Cardiac atrium fibroblast (primary cell): ENCODE data around the gene MPG. TPM values are rescaled to one million over a fixed set of nuclear protein-coding genes. Genes with fewer than 3 reads are reported as not detected.

Experiments
- total RNA-seq: library from RNA; depleted of rRNA; stranded (reverse); fragments of >200 nt; gene quantifications from 2 replicates; pipeline ENCODE4 v1.2.3, GENCODE V29; 2015

Gene MPG
- 216 and 263 TPM in 2 replicates for total RNA-seq

GRCh38 chr16:77807-78443 lies at the start of gene MPG:
TSS of gene MPG (plus strand) at chr16:78225. CDS start at chr16:78310, 85 bp downstream.

GRCh38 chr16:53346-54236 lies 24.4 kb upstream of the MPG start, which contains the start of the genes POLR3K and SNRNP25:
TSS of gene POLR3K (minus strand) at chr16:53608. CDS start at chr16:53586, 22 bp downstream.
TSS of gene SNRNP25 (plus strand) at chr16:53828. CDS start at chr16:54017, 189 bp downstream.

GRCh38 chr16:72561-73548 lies 5.2 kb upstream of the MPG start, which contains the start of gene RHBDF1:
TSS of gene RHBDF1 (minus strand) at chr16:72631. CDS start at chr16:65015, 7,616 bp downstream.

Other genes starting within 250 kb of the MPG start
- 4.2 and 6.3 TPM in 2 replicates for gene POLR3K, start 24.6 kb upstream of the MPG start, total RNA-seq
- 22.5 and 26.7 TPM in 2 replicates for gene SNRNP25, start 24.4 kb upstream of the MPG start, total RNA-seq
- gene RHBDF1, start 5.6 kb upstream of the MPG start, total RNA-seq: 42.1 and 50.4 TPM in 2 replicates
- gene NPRL3, start 60.4 kb downstream of the MPG start, total RNA-seq: 6.7 and 8.9 TPM in 2 replicates
- gene HBZ, start 74.4 kb downstream of the MPG start, total RNA-seq: not detected in 2 replicates
- not detected in 2 replicates for gene HBM, start 87.8 kb downstream of the MPG start, total RNA-seq
- gene HBA2, start 94.7 kb downstream of the MPG start, total RNA-seq: not detected in 2 replicates
- gene HBA1, start 98.5 kb downstream of the MPG start, total RNA-seq: 5.8 TPM in 1 of 2 replicates, not detected in the other
- gene HBQ1, start 102.2 kb downstream of the MPG start, total RNA-seq: not detected in 2 replicates
- 29.8 and 30.0 TPM in 2 replicates for gene LUC7L, start 151.2 kb downstream of the MPG start, total RNA-seq
- gene FAM234A, start 156.6 kb downstream of the MPG start, total RNA-seq: 119 and 130 TPM in 2 replicates
- gene RGS11, start 197.7 kb downstream of the MPG start, total RNA-seq: 4.9 and 5.2 TPM in 2 replicates
- gene ARHGDIG, start 202.4 kb downstream of the MPG start, total RNA-seq: 2.2 and 2.3 TPM in 2 replicates
- gene PDIA2, start 204.9 kb downstream of the MPG start, total RNA-seq: 0.18 and 0.32 TPM in 2 replicates